SKM-1 treated with dmso at 0.1 percent for 144 hours (cell line): ENCODE data around the gene PCDHGB7.
"Not testable (repeated sequence)": the region's sequence is repeated elsewhere in the genome, so short reads cannot be mapped to it uniquely, and the experiment has no call there.

ENCODE experiments used
- DNase-seq: peaks from one replicate; lab custom pipeline; 2025; ENCODE audit not compliant: unreplicated experiment; lab: John Stamatoyannopoulos, UW

The PCDHGB7 gene

GRCh38 chr5:141422742-141423291, 5.3 kb downstream of the PCDHGB7 start:
- no peak for DNase-seq

GRCh38 chr5:141427783-141428426, 10.4 kb downstream of the PCDHGB7 start:
- no peak for DNase-seq

- DNase-seq = no peak
Observed at GRCh38 chr5:141430332-141431113, 13.0 kb downstream of the PCDHGB7 start, which contains the start of gene PCDHGA12. Gene PCDHGA12 (plus strand): TSS chr5:141430507. CDS start chr5:141430760, 253 bp downstream.

GRCh38 chr5:141431286-141431685, 13.8 kb downstream of the PCDHGB7 start:
- DNase-seq = no peak

- not testable (repeated sequence) for DNase-seq
Observed at GRCh38 chr5:141432308-141432707, 14.8 kb downstream of the PCDHGB7 start.

- DNase-seq = not testable (repeated sequence)
Observed at GRCh38 chr5:141432726-141433125, 15.2 kb downstream of the PCDHGB7 start.

- no peak for DNase-seq
Observed at GRCh38 chr5:141434006-141434405, 16.5 kb downstream of the PCDHGB7 start.

GRCh38 chr5:141437221-141437620, 19.7 kb downstream of the PCDHGB7 start:
- no peak for DNase-seq

- no peak for DNase-seq
Observed at GRCh38 chr5:141439411-141440141, 22.1 kb downstream of the PCDHGB7 start.

- no peak for DNase-seq
Observed at GRCh38 chr5:141440341-141440740, 22.9 kb downstream of the PCDHGB7 start.

GRCh38 chr5:141441571-141442170, 24.2 kb downstream of the PCDHGB7 start:
- DNase-seq = no peak

- DNase-seq = no peak
Observed at GRCh38 chr5:141465351-141465750, 47.9 kb downstream of the PCDHGB7 start.
